GM23248 (cell line): ENCODE data around the gene HSPG2. TPM values are rescaled to one million over a fixed set of nuclear protein-coding genes. Genes with fewer than 3 reads are reported as not detected.

Experiments used
- DNase-seq: peaks from one replicate; pipeline ENCODE4 v3.0.0-alpha.2; 2015
- H2AFZ ChIP-seq: fragments of 200-600 bp; sonication (generic); 2 replicates; pipeline ENCODE4 v1.6.1; 2016; ENCODE audit warnings: antibody characterized with exemption
- H3F3A ChIP-seq: fragments of 200-600 bp; sonication (generic); 2 replicates; pipeline ENCODE4 v1.6.1; 2016; ENCODE audit warnings: mild to moderate bottlenecking, antibody characterized with exemption, mixed run types; ENCODE audit not compliant: insufficient read depth
- H3K27ac ChIP-seq: fragments of 200-600 bp; sonication (generic); 2 replicates; pipeline ENCODE4 v1.5.1; 2016; ENCODE audit warnings: mild to moderate bottlenecking
- H3K27me3 ChIP-seq: fragments of 200-600 bp; sonication (generic); replicated peaks from 2 replicates; pipeline ENCODE4 v1.6.1; 2016; ENCODE audit warnings: mild to moderate bottlenecking; ENCODE audit not compliant: insufficient read depth
- H3K36me3 ChIP-seq: fragments of 200-600 bp; sonication (generic); 2 replicates; pipeline ENCODE4 v1.6.1; 2016; ENCODE audit warnings: low read depth, mild to moderate bottlenecking
- H3K4me1 ChIP-seq: fragments of 200-600 bp; sonication (generic); 2 replicates; pipeline ENCODE4 v1.6.1; 2016; ENCODE audit warnings: mild to moderate bottlenecking; ENCODE audit not compliant: insufficient read depth
- H3K4me2 ChIP-seq: fragments of 200-600 bp; sonication (generic); one replicate; pipeline ENCODE4 v1.6.1; 2016; ENCODE audit warnings: mild to moderate bottlenecking; ENCODE audit not compliant: unreplicated experiment
- H3K4me3 ChIP-seq: fragments of 200-600 bp; sonication (generic); 2 replicates; pipeline ENCODE4 v1.5.1; 2016; ENCODE audit warnings: mild to moderate bottlenecking
- H3K79me2 ChIP-seq: fragments of 200-600 bp; sonication (generic); 2 replicates; pipeline ENCODE4 v1.6.1; 2016; ENCODE audit warnings: mild to moderate bottlenecking; ENCODE audit not compliant: insufficient read depth
- H3K9ac ChIP-seq: fragments of 200-600 bp; sonication (generic); 2 replicates; pipeline ENCODE4 v1.6.1; 2016; ENCODE audit warnings: mild to moderate bottlenecking
- H3K9me2 ChIP-seq: fragments of 200-600 bp; sonication (generic); 2 replicates; pipeline ENCODE4 v1.6.1; 2016; ENCODE audit warnings: mixed run types, mild to moderate bottlenecking, moderate library complexity; ENCODE audit not compliant: insufficient read depth
- H3K9me3 ChIP-seq: fragments of 200-600 bp; sonication (generic); one replicate; pipeline ENCODE4 v1.6.1; 2017; ENCODE audit warnings: low read depth
- H4K20me1 ChIP-seq: fragments of 200-600 bp; sonication (generic); 2 replicates; pipeline ENCODE4 v1.6.0; 2016; ENCODE audit not compliant: insufficient read depth
- EZH2 ChIP-seq: fragments of 200-600 bp; sonication (generic); IDR thresholded peaks from 2 replicates; pipeline ENCODE4 v1.6.1; 2018; ENCODE audit warnings: antibody characterized with exemption, mild to moderate bottlenecking; ENCODE audit not compliant: insufficient read depth, poor library complexity, severe bottlenecking
- EZH2phosphoT487 ChIP-seq: fragments of 200-600 bp; sonication (generic); IDR thresholded peaks from 2 replicates; pipeline ENCODE4 v1.6.1; 2018; ENCODE audit warnings: antibody characterized with exemption, moderate library complexity, mild to moderate bottlenecking, low read depth; ENCODE audit not compliant: insufficient read depth
- WGBS, 2 experiments: methylation state at CpG; one replicate each; pipeline ENCODE4 v1.1.6; 2015 to 2017; ENCODE audit warnings: low lambda C conversion rate in 2 of 2, low coverage in 1 of 2; ENCODE audit errors: missing lambda C conversion rate in 2 of 2; 5-methylcytosine and 5-hydroxymethylcytosine counted together
- in situ Hi-C: fragments of 300-500 bp; cut with MboI; formaldehyde crosslinking; loops from 2 replicates; pipeline ENCODE4 v1.15.0; 2020
- polyA plus RNA-seq: library from polyadenylated mRNA; unstranded; fragments of >200 nt; fragmentation: Nextera tagmentation; extraction: Ambion mirVana; gene quantifications from 2 replicates; pipeline ENCODE4 v1.2.1, GENCODE V29; 2016
- total RNA-seq: library from RNA; depleted of rRNA; stranded (reverse); fragments of >200 nt; shearing (Covaris generic); gene quantifications from 2 replicates; pipeline ENCODE4 v1.2.3, GENCODE V29; 2014

The HSPG2 gene
- total and polyA plus RNA-seq, 2 experiments from 2014 or later: 123 to 407 TPM

DNA sequence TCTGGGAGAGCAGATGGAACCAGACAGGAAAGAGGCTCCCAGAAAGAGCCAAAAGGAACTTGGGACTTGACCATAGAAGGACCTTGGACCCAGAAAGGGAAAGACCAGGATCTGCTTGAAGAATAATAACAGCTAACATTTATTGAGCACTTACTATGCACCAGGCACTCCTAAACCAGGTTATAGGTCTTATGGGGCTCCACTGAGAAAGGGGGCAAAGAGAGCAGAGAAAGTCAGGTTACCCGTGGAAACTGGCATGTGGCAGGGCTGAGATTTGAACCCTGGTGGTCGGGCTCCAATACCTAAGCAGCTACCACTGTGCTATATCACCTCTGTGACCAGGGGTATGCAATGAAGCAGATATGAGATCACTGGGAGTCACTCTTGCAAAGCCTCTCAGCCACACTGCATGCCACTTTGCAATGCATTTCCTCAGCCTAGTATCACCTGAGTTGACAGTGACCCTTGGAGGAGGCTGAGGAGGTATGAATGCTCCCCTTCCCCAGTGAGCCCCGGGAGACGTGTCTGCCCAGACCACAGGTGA is 37.8 kb downstream of the HSPG2 start:
- WGBS, 2 experiments: 86 to 88% methylated on average over 4 of the region's 4 CpGs
- Histone ChIP-seq H3K4me1 (peaks cover 66% of the 10 kb centered on the region), H3K4me2 (peak overlapping the region; percentile 51), H3K9me2 (no peaks in the 10 kb centered on the region), H3K36me3 (peaks cover 22% of the 10 kb centered on the region; the same call in 1 of the 2 replicates), H2AFZ (no peak overlapping the region), H3K4me3 (no peak overlapping the region), H3K79me2 (peaks cover 100% of the 10 kb centered on the region), H3K27me3 (no peaks in the 10 kb centered on the region), H3F3A (peaks cover 58% of the 10 kb centered on the region), H4K20me1 (no peaks in the 10 kb centered on the region; the same call in 1 of the 2 replicates), H3K9me3 (no peaks in the 10 kb centered on the region), H3K27ac (peak overlapping the region; percentile 96), H3K9ac (peak overlapping the region; percentile 55)
- DNase-seq: no peak
- no peak for TF ChIP-seq EZH2
- in situ Hi-C loops: no loop called here

DNA sequence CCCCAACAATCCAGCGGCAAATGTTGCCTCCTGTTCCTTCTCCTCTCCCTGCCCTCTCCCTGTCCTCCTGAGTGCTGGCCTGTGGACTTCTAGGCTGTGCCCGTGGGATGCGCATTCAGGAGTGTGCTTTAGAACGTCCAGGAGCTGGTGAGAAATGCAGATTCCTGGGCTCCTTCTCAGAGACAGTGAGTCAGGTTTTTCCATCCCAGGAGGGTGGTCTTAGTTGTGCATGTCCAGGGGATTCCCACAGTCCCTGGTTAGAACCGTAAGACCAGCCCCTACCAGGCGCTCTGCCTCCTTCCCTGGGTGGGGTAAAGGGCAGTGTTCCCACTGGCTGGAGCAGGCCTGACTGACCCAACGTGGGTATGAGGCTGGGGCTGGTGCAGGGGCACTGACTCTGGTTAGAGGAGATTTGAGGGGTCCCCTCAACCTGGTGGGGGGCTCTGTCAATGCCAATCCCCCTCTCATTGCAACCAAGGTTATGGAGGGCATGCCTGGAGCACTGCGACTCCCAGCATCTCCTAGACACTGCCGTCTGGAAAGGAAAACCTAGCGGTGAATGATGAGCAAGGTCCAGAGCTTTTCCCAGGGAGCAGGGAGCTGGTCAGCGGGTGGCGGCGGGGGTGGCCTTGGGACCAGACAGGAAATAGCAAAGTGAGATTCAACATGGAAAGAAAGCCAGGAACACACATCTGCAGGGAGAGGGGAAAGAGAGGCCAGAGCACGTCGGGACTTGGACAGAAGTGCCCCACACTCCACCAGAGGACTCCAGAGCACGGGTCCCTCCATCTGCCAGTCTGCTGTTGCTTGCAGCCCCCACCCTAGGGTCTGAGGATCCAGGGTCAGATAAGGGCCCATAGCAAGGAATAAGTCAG is 38.5 kb downstream of the HSPG2 start:
- Histone ChIP-seq H3K9ac (peak overlapping the region; percentile 55), H3F3A (peaks cover 58% of the 10 kb centered on the region), H3K4me3 (no peak overlapping the region), H3K27me3 (no peaks in the 10 kb centered on the region), H3K79me2 (peaks cover 100% of the 10 kb centered on the region), H3K36me3 (peaks cover 22% of the 10 kb centered on the region; the same call in 1 of the 2 replicates), H3K9me3 (no peaks in the 10 kb centered on the region), H4K20me1 (no peaks in the 10 kb centered on the region; the same call in 1 of the 2 replicates), H2AFZ (no peak overlapping the region), H3K27ac (peak overlapping the region; percentile 96), H3K4me2 (peak overlapping the region; percentile 51), H3K4me1 (peaks cover 66% of the 10 kb centered on the region), H3K9me2 (no peaks in the 10 kb centered on the region)
- in situ Hi-C loops: no loop called here
- WGBS, 2 experiments: 29 to 35% methylated on average over 16 of the region's 16 CpGs
- TF ChIP-seq EZH2 (no peak), EZH2phosphoT487 (no peak)
- DNase-seq: peak; percentile 84

DNA sequence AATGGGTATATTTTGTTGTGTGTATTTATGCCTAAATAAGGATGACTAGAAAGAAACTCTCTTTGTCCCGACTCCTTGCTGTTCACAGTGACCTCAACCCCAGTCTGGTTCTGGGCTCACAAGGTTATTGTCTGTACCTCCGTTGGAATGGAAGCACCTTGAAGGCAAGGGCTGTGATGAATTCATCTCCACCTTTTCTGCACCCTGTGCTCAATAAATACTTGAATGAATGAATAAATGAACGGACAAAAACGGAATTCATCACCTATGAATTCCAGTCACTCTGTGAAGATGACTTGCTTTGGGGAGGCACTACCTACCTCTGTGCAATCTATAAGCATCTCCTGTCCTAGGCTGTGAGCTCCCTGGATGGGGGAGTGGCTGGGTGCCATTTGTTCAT is 39.3 kb downstream of the HSPG2 start:
- no peak for DNase-seq
- no peaks in the 10 kb centered on the region for H3K9me3 ChIP-seq
- H3K9ac ChIP-seq: peak overlapping the region; percentile 55
- H3K4me2 ChIP-seq: no peak overlapping the region
- H3K27me3 ChIP-seq: no peaks in the 10 kb centered on the region
- no peaks in the 10 kb centered on the region for H3K9me2 ChIP-seq
- H3K36me3 ChIP-seq: peaks cover 22% of the 10 kb centered on the region; the same call in 1 of the 2 replicates
- no peaks in the 10 kb centered on the region; the same call in 1 of the 2 replicates for H4K20me1 ChIP-seq
- H3F3A ChIP-seq: peaks cover 54% of the 10 kb centered on the region
- H3K27ac ChIP-seq: peak overlapping the region; percentile 96
- H2AFZ ChIP-seq: no peak overlapping the region
- peaks cover 100% of the 10 kb centered on the region for H3K79me2 ChIP-seq
- WGBS, 2 experiments: 92 to 98% methylated on average over 4 of the region's 4 CpGs
- no peak overlapping the region for H3K4me3 ChIP-seq
- in situ Hi-C loops: no loop called here
- no peak for TF ChIP-seq EZH2
- TF ChIP-seq EZH2phosphoT487: no peak
- peaks cover 66% of the 10 kb centered on the region for H3K4me1 ChIP-seq

DNA sequence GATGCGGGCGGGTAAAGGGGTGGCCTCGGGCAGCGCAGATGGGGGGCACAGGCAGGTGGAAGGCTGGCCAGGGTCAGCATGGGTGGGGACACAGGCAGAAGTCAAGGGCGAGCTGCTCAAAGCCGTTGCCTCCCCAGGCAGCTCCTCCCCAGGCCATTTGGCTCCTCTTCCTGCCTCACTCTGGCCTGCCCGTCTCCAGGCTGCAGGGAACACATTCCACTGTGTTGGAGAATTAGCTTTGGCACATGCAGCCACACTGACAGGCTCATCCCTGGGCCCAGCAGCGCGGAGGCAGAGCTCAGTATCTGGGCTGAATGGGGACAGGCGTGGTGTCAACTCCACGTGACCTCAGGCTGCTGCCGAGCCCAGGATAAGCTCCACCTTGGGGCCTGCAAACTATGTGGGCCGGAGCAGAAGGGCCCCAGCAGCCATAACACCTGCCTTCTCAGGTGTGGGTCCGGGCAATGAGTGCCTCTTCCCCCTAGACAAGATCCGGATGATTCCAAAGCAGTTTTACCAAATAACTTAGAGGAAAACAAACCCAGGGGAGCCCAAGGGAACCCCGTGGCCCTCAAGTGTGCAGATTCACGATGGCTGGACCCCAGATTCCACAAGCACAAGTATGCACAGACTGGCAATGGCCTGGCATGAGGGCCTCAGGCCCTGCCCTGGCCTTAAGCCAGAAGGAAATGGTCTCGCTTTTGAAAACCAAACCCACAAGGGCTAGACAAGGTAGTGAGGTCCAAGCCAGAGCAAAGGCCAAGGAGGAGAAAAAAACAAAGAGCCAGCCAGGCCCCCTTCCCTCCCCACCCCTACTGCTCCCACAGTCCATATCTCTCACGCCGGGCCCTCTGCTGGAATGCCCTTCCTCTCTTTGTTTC is 40.2 kb downstream of the HSPG2 start:
- DNase-seq: peak; percentile 80
- peaks cover 22% of the 10 kb centered on the region; the same call in 1 of the 2 replicates for H3K36me3 ChIP-seq
- peaks cover 48% of the 10 kb centered on the region for H3F3A ChIP-seq
- no peaks in the 10 kb centered on the region; the same call in 1 of the 2 replicates for H4K20me1 ChIP-seq
- WGBS, 2 experiments: 38 to 44% methylated on average over 19 to 20 of the region's 20 CpGs
- TF ChIP-seq EZH2phosphoT487: no peak
- peak overlapping the region; percentile 56 for H3K9ac ChIP-seq
- H3K9me3 ChIP-seq: no peaks in the 10 kb centered on the region
- no peaks in the 10 kb centered on the region for H3K27me3 ChIP-seq
- H3K27ac ChIP-seq: peak overlapping the region; percentile 96
- H3K4me3 ChIP-seq: no peak overlapping the region
- peaks cover 59% of the 10 kb centered on the region for H3K4me1 ChIP-seq
- H3K9me2 ChIP-seq: no peaks in the 10 kb centered on the region
- H2AFZ ChIP-seq: no peak overlapping the region
- H3K4me2 ChIP-seq: no peak overlapping the region
- in situ Hi-C loops: no loop called here
- H3K79me2 ChIP-seq: peaks cover 99% of the 10 kb centered on the region
